GM04504 (cell line): ENCODE measurements around the gene CASP4.
"Not testable (repeated sequence)": the region's sequence is repeated elsewhere in the genome, so short reads cannot be mapped to it uniquely, and the experiment has no call there.

Experiments
- DNase-seq: peaks from one replicate; pipeline ENCODE4 v3.0.0-alpha.2; 2012; ENCODE audit warnings: low read depth

The CASP4 gene

DNA sequence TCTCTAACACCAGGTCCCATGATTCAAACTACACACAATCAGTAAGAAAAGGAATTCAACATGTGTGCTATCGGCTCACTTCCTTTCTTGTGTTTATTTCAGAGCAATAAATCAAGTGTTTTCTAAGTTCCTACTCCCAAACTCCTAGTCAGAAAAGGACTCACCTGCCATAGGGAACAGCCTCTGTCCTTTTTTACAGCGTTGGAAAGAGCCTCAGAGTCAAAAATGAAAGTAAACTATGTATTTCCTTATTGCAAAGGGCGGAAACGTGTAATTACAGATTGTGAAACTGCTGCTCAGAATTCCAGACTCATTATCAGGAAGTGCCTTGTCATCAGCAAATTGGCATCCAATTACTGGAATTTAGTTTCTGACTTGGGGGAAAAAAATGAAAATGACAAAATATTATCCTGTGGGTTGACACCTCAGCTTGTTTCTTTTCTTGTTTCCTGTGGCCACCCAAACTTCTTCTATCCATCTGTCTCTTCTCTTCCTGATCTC is at the start of gene CASP4:
Gene CASP4 (minus strand): TSS at position 220 of the 501 bp plus-strand sequence. CDS start 49 bp downstream, at position 171.
- DNase-seq = peak; percentile 68

DNA sequence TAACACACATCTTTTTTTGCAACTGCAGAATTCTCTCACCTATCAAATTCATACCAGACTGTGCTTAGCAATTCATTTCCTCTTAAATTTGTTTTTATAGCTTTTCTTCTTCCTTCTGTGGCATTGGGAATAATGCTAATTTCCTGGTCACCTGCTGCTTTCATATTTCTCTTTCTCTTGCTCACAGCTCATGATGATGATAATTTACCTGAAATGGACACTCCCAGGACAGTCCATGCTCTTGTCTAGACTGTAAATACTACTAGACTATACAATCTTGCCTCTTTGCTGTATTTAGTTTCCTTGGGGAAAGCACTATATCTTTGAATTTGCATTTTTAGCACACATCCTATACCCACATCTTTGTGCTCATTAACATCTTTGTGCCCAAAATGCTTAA is 39.1 kb upstream of the CASP4 start:
- no peak for DNase-seq

DNA sequence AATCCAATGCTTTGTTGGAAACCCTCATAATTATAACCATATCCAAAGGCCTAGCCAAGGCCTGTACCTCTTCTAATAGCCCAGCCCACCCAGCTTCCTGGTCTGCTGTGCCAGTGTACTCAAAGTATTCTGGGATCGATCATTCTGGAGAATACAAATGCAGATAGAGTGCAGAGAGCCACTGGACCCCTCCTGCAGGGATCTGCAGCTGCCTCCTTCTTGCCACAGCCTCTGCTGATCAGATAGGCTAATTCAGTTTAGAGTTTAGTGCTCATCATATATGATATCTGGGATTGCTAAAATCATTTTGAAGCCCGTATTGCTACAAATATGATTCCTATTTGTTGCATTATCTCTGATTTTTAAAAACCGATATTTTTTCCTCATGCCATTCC is 37.1 kb upstream of the CASP4 start:
- DNase-seq = no peak

DNA sequence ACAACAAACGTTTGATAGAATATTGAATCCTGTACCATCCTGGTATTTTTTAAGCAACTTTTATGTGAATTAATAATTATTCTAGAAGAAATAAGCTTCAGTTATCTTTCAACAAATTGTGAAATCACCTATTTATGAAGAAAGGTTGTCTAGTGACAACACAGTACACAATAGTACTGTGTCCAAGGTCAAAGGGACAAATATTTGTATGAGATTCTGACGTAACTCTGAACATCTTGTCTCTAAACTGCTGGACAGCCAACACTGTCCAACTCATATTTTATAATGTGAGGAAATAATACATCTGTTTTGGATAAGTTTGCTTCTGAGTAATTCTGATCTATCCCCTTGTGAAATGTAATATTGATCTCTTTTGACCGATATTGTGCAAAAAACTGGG is 35.6 kb upstream of the CASP4 start:
- no peak for DNase-seq

DNA sequence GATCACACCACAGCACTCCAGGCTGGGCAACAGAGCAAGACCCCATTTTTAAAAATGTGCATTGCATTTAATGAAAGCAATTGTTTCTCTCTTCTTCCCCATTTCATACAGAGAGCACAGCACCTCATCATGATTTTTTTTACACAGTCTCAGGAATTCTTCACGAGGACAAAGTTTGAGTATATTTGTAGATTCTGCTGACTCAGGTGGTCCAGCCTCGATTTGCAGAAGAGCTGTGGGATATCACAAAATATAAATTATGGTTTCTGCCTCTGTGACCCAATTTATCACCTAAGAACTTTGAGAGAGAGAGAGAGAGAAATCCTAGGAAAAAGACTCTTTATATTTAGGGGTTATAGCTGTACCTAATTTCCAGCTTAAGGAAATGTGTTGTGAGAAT is 34.8 kb upstream of the CASP4 start:
- no peak for DNase-seq

DNA sequence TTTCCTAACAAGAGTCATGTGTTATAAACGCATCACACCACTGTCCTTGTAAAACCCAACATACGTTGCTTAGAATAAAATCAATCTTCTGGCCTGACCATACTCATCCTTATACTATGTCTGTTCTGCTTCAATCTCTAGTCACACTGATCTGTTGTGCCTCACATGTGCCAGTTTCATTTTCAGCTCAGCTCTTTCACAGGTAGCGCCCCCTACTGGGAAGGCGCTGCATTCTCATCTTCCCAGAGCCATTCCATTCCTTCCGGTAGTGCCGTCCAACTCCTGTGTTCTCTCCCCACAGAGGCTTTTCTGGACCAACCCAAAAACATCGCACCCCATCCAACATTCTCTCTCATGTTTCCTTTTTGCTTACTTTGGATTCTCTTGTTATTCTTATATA is 32.4 kb upstream of the CASP4 start:
- DNase-seq = no peak

DNA sequence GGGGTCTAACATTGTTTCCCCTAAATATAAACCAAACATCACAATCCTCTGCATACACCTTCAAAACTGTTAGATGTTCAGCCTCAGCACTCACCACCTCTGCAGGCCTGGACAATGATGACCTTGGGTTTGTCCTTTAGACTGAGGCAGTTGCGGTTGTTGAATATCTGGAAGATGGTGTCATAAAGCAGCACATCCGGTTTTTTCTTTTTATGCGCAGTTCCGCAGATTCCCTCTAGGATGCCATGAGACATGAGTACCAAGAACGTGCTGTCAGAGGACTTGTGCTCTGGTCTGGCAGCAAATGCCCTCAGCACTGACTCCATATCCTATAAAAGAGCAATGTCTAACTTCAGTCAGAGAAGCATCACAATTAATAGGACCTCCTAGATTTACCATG is 31.8 kb upstream of the CASP4 start:
- no peak for DNase-seq

DNA sequence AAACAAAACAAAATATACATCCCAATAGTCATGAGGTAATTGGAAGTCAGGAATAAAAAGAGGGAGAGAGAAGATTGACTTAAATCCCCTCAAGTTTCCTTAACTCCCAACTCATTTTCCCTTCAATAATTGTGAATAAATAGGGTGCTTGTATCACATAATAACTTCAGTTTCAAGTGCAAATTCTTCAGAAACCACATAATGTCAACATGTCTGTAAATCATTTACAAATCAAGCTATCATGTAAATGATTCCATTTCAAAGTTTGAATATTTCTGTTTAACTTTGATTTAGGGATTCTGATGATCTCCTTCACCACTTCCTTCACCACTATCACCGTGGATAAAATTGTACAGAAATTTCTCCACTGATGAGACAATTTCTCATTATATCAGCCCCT is 31.3 kb upstream of the CASP4 start:
- no peak for DNase-seq

DNA sequence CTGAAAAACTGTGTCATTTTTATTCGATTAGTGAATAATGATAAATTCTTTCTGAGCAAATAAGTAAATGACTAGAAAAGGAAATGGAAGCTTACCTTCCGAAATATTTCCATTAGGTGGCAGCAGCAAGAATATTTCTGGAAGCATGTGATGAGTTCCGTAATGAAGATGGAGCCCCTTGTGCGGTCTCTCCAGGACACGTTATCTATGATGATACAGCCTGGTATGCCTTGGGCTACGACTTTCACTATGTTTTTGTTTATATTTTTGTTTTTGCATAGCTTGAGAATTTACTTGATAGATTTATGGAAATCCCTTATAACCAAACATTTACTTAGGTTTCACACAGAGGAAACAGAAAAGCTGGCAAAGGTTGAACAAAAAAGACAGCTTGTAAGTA is 28.9 kb upstream of the CASP4 start:
- no peak for DNase-seq

DNA sequence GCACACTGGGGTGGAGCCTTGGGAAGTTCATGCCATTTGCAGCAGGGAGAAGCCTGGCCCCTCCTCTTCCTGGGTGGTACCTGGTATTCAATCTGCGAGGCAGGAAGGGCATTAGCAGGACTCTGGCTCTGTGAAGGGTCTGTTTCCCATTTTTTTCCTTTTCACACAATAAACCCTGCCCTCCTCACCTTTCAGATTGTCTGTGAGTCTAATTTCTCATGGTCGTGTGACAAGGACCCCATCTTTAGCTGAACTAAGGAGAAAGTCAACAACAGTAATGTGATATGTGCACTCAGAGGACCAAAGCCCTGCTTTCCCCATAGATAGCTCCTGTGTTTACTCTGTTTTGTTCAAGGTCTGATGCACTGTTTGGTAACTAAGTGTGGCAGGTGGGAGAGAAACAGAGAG is 26.6 kb upstream of the CASP4 start:
- no peak for DNase-seq

DNA sequence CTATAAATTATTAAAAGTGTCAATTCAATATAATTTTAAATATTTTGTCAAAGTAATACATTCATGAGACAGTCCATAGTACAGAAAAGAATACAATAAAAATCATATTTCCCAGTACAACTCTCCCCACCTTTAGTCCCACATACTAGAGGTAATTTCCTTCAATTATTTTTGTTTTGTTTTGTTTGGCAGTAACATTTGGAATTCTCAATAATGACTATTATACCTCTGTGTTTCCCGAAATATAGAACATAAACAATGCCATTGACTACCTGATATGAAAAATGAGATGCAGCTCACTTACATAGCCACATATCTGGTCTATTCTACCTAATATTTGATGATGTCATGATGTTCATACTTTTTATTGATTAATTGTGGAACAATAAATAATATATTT is 24.4 kb upstream of the CASP4 start:
- DNase-seq = no peak

DNA sequence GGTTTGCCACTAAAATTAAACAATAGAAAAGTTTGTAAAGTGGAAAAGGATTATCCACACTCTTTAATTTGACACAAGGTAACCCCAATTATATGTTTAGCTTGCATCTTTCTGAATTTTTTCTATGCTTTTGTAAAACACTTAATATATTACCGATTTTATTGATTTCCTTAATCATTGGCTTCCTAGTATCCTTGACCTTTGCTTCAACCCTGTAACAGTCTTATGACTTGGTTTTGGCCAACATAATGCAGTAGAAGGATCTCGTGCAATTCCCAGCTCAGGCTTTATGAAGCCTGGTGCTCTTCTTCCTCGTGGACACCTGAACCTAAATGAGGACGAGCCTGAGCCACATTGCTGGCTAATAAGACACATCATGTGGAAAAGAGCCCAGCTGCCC is 23.6 kb upstream of the CASP4 start:
- DNase-seq = no peak

DNA sequence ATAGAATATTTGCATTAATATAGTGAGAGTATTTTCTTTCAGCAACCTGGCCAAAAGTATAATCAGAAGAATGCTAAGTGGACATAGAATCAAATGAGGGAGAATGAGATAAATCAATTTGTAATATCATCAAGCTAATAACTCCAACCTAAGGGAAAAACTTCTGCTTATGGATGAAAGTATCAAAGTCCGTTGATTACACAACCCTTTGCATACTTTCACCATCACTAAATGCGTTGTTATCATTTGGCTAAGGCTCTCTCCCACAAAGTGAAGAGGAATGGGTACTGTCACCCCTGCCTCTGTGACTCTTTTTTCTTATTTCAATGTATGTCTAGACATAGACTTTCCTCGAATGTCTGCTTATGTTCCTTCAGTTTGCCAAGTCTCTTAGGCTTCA is 16.4 kb upstream of the CASP4 start:
- DNase-seq = no peak

DNA sequence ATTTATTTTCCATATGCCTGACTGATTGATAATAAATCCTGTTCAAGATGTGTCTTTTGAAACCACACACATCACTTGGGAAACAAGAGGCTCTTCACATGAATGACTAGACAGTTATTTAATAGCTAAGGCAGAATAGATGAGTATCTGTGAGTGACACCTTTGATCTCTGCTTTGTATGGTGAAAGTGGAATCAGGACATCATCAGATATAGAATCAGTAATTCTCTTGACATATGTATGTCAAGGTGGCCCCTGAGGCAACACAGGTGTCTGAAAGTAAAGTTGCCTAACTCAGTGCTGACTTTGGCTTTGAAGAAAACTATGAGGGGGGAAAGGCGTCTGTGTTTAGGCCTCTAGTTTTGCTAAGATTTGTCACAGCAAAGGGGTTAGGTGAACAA is 11.5 kb upstream of the CASP4 start:
- no peak for DNase-seq

DNA sequence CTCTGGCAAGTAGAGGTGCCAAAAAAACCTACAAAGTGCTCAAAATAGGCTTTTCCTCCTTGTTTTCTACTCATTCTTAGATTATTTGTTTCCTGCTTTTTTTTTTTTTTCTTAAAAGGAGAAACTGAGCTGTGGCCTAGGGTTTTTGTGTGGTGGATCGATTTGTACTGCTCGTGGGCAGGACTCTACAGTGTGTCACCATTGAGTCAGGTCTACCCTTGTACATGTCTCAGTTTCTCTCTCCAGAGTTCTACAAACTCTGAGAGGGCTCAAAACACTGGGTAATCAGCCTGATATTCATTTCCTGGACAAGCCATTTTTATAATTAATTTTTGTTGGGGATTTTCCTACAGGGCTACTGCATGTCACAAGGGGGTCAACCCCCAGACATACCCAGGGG is 5.2 kb upstream of the CASP4 start:
- no peak for DNase-seq

DNA sequence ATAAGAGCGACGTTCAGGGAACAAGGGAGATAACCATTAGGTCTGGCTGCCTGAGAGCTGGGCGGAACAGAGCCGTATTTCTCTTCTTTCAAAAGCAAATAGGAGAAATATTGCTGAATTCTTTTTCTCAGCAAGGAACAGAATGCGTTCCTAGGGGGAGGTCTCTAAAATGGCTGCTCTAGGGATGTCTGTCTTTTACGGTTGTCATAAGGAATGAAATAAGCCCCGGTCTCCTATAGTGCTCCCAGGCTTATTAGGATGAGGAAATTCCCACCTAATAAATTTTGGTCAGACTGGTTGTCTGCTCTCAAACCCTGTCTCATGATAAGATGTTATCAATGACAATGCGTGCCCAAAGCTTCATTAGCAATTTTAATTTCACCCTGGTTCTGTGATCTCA is 4.5 kb upstream of the CASP4 start:
- not testable (repeated sequence) for DNase-seq

DNA sequence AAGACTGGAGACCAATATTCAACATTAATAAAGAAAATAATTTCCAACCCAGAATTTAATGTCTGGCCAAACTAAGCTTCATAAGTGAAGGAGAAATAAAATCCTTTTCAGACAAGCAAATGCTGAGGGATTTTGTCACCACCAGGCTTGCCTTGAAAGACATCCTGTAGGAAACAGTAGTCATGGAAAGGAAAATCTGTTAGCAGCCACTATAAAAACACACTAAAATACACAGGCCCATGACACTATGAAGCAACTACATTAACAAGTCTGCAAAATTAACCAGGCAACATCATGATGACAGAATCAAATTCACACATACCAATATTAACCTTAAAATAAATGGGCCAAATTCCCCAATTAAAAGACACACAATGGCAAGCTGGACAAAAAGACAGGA is 2.4 kb upstream of the CASP4 start:
- DNase-seq = no peak

DNA sequence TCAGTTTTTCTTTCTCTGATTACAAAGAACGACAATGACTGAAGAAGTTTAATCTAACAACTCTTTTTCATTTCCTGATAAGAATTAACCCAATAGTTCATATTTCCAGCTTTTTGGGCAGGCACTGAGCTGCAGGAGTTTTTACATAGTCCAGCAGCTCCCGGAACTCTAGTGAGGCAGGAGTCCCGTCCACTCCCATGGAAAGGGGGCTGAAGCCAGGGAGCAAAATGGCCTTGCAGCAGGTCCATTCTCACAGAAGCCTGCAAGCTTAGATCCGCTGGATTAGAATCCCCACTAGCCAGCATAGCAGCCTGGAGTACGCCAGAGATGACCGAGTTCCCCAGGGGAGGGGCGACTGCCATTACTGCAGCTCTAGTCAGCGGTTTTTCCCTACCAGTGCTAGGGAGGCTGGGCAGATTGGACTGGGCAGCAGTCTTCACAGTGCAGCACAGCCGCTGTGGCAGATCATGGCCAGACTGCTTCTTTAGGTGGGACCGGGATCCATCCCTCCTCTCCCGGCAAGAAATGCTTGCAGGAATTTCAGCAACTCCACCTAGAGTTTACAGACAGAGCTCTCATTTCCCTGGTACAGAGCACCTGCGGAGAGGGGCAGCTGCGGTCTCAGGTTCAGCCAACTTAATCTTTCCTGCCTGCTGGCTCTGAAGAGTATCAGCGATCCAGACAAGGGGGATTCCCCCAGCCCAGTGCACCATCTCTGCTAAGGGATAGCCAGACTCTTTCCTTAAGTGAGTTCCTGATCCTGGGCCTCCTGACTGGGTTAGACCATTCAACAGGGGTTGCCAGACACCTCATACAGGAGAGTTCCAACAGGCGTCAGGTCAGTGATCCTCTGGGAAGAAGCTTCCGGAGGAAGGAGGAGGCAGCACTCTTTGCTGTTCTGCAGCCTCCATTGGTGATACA is 742 bp upstream of the CASP4 start:
- no peak for DNase-seq

DNA sequence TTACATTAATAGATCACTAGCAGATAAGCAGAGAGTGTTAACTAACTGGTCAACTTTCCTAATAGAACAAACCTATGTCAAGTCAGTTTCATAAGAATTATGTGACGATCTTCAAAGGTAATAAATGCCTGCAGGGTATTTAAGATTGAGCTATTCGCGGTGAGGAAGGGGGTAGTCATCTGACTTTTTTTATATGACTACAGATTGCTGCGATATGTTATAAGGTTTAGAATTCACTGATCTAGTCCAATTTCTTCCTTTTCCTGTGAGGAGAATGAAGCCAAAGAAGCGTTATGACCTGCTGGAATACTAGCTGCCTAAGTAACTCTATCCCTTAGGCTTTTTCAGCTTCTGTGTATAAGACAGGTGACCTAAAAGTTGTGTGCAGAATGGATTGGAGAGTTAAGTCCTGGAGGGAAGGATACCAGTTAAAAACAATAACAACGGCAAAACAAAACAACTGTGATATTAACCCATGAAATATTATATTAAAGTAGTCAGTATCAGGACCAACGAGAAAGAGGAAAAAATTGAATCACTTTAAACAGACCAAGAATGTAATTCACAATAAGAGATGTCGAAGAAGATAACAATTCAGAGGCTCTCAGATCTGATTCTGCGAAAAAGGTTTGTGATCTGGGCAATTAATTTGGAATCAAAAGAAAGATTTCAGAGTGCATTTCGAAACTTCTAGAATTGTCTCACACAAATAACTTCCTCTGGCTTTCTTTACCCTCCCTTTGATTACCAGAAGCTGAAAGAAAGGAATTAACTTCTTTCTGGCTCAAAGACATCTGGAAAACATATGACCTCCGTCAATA is 630 bp downstream of the CASP4 start:
- no peak for DNase-seq

DNA sequence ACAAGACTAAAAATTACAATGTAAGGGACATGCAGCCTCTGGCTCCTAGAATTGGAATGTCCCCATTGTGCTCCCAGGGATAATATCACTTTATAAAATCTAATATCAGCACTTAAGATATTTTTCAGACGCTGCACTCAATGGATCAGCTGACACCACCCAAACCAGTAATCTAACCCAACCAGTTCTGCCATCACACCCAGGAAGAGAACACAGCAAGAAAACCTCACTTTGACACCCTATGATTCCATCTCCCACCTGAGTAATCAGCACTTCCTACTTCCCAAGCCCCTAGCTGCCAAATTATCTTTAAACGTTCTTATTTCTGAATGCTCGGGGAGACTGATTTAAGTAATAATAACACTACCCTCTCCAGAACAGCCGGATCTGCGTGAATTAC is 2.6 kb downstream of the CASP4 start:
- DNase-seq = no peak

DNA sequence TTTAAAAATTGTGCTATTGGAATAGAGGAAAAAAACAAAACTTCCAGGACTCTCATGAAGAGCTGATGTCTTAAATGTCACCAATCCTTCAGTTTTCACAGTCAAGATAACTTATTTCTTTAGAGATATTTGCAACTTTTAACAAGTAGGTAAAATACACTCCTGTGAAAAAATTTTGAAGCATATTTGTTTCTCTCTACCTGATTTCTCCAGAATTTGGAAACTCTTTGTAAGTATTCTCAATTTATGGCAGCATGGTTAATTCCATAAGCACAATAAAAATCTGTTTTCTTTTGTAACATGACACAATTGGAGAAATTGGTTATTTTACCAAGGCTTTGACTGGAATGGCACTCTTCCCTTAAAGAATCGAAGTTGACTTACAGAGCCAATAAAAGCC is 4.1 kb downstream of the CASP4 start:
- DNase-seq = no peak

DNA sequence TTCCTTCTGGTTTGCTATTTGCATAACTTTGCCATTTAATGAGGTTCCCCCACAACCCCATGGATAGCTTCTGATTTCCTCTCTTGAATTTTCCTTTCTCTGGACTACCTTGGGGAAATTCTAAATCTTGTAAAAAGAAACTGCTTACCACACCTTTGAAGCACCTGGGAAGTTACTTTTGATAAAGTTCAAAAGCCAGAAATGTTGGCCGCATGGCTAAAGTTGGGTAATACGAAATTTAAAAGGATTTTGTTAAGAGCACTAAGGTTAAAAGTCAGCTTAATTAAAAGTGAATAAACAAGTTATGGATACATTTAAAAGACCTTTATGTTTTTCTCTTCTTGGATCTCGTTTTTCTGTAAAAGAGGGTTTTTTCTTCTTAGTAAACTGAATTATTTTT is 5.5 kb downstream of the CASP4 start:
- no peak for DNase-seq

DNA sequence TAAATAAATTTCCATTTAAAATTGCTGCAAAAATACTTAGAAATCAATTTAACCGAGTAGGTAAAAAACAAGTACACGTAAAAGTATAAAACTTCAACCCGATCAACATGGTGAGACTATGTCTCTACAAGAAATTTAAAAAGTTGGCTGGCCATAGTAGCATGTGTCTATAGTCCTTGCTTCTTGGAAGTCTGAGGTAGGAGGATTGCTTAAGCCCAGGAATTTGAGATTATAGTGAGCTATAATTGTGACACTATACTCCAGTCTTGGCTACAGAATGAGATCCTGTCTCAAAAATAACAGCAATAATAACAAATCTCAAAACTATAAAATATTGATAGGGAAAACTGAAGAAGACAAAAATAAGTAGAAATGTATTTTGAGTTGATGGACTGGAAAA is 11.1 kb downstream of the CASP4 start:
- no peak for DNase-seq
